Adrenal gland (tissue), 5 donors: Measurements from ENCODE around the gene CEP170.

Experiments
- CTCF ChIP-seq, 6 experiments: fragments of 450-650 bp in 4 of 6; fragments of 200-600 bp in 2 of 6; sonication (generic) in 1 of 6; IDR thresholded peaks; 1 replicate in 5 of 6; 2 replicates in 1 of 6; pipeline versions ENCODE4 v1.5.1 to v1.8.0; 2016 to 2021; ENCODE audit warnings: antibody characterized with exemption in 6 of 6, mild to moderate bottlenecking in 2 of 6, moderate library complexity in 1 of 6
- POLR2A ChIP-seq, 2 donors: fragments of 450-650 bp; IDR thresholded peaks; one replicate each; pipeline ENCODE4 v1.6.1; 2017; ENCODE audit warnings: antibody characterized with exemption in 2 of 2, mild to moderate bottlenecking in 2 of 2, moderate library complexity in 1 of 2
- donor health status: DM: no; HTN: no; CAD: no.

GRCh38 chr1:243253211-243253925, 1.7 kb downstream of the CEP170 start:
- TF ChIP-seq CTCF (IDR thresholded peaks at IDR 0.05) (no peak), POLR2A (IDR thresholded peaks at IDR 0.05) (no peak)
